OCI-LY1 (cell line): ENCODE measurements around the gene POLR1A.

ENCODE experiments used
- EZH2 ChIP-seq: fragments of 200-600 bp; sonication (generic), shearing (Covaris generic); IDR thresholded peaks from 2 replicates; pipeline ENCODE4 v1.8.0; 2017; ENCODE audit warnings: borderline replicate concordance, mixed run types, mild to moderate bottlenecking, antibody characterized with exemption, low read length, moderate library complexity, mixed read lengths
- TF ChIP-seq, protein P1 (sequence below): fragments of 200-600 bp; sonication (generic), shearing (Covaris generic); IDR thresholded peaks from 2 replicates; pipeline ENCODE4 v1.5.1; 2017; ENCODE audit warnings: mild to moderate bottlenecking, antibody characterized with exemption, low read length, moderate library complexity, mixed read lengths

DNA sequence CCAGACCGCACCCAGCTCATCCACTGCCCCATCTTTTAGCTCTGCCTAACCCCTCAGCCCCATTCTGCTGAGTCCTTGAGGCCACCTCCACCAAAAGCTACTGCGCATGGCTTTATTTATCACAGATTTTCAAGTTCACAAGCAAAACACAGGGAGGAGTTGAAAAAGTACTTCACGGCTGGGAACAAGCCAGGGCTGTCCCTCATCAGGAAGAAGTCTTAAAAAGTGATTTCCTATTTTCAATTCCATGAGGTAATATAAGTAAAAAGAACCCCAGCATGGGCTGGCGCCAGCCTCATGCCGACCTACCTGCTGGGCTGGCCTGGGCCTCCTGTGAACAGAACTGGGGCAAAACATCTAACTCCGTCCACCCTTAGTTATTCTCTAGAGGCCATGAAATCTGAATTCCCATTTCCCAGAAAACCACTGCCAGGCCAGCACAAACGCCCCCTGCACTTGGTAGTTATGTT is 69.0 kb downstream of the POLR1A start:
- TF ChIP-seq, protein P1, sequence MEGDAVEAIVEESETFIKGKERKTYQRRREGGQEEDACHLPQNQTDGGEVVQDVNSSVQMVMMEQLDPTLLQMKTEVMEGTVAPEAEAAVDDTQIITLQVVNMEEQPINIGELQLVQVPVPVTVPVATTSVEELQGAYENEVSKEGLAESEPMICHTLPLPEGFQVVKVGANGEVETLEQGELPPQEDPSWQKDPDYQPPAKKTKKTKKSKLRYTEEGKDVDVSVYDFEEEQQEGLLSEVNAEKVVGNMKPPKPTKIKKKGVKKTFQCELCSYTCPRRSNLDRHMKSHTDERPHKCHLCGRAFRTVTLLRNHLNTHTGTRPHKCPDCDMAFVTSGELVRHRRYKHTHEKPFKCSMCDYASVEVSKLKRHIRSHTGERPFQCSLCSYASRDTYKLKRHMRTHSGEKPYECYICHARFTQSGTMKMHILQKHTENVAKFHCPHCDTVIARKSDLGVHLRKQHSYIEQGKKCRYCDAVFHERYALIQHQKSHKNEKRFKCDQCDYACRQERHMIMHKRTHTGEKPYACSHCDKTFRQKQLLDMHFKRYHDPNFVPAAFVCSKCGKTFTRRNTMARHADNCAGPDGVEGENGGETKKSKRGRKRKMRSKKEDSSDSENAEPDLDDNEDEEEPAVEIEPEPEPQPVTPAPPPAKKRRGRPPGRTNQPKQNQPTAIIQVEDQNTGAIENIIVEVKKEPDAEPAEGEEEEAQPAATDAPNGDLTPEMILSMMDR: no peak
- TF ChIP-seq EZH2: no peak
